ENCODE results near the gene RUSC1.

The RUSC1 gene

DNA sequence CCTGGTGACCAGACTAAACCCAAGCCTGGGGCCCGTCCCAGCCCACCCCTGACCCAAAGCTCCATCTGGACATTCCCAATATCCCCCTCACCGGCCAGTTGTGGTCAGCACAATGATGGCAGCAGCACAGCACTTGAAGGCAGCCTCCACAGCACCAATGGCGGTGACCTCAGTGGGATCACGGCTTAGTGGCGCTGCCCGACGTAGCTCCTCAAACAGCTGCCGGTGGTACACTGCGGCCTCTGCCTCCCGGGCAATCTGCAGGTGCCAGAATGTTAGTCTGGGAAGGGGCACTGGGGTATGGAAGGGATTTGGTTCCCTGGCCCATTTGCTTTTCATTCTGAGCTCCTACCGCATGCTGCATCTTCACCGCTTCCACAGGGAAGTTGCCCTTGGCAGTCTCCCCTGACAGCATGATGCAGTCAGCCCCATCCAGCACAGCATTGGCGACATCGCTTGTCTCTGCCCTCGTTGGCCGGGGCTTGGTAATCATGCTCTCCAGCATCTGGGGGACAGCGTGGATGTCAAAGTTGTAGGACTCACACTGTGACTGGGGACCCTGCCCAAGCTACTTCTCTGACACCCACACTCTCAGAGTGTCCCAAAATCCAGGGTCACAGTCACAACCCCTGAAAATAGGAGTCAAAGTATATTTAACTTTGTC is 27.5 kb upstream of the RUSC1 start:
- no peak overlapping the region for H3K4me3 ChIP-seq
- H3K36me3 ChIP-seq (ENCODE audit: insufficient read depth, low read length) = no peaks in the 10 kb centered on the region
- H3K9ac ChIP-seq (ENCODE audit: insufficient read length) = no peak overlapping the region
- DNase-seq (ENCODE audit: low read depth, low spot score) = no peak
- H3K9me3 ChIP-seq (ENCODE audit: low read depth, low read length) = no peaks in the 10 kb centered on the region
- no peak for TF ChIP-seq FOXP2 (optimal IDR thresholded peaks at IDR 0.05; ENCODE audit: control extremely low read depth, extremely low read length, insufficient read depth)
- TF ChIP-seq POLR2AphosphoS5 (IDR thresholded peaks at IDR 0.05; ENCODE audit: borderline replicate concordance, low read depth, low read length) = no peak
- TF ChIP-seq EZH2 (IDR thresholded peaks at IDR 0.05) = no peak
- H3K27ac ChIP-seq = no peak overlapping the region

DNA sequence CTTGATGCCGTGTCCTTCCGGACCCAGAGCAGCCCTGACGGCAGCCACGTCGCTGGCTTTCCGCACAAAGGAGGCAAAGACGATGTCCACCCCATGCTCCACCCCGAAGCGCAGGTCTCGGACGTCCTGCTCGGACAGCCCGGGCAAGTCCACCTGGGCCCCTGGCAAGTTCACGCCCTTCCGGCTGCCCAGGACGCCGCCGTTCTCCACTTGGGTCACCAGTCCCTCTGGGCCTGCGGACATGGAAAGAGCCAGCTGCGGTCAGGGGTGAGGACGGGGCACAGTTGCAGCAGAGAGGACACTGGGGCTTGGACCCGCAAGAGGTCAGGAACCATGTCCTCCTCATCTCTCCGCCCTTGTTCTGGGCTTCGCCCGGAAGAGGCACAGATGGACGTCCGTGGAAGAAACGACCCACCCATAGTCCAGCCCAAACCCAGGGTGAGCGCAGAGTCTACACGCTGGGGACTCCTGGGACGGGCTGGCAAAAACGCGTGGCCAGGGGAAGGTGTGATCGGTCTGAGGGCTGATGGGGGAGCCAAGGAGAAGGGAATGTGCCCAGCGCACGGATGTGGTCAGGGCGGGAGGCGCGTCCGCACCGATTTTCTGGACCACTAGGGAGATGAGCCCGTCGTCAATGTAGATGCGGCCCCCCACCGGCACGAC is 26.0 kb upstream of the RUSC1 start:
- Histone ChIP-seq H3K36me3 (ENCODE audit: insufficient read depth, low read length) (no peaks in the 10 kb centered on the region), H3K9me3 (ENCODE audit: low read depth, low read length) (no peaks in the 10 kb centered on the region), H3K9ac (ENCODE audit: insufficient read length) (no peak overlapping the region), H3K27ac (no peak overlapping the region), H3K4me3 (no peak overlapping the region)
- DNase-seq (ENCODE audit: low read depth, low spot score) = no peak
- no peak for TF ChIP-seq POLR2AphosphoS5 (IDR thresholded peaks at IDR 0.05; ENCODE audit: borderline replicate concordance, low read depth, low read length)
- TF ChIP-seq EZH2 (IDR thresholded peaks at IDR 0.05) = no peak
- no peak for TF ChIP-seq FOXP2 (optimal IDR thresholded peaks at IDR 0.05; ENCODE audit: control extremely low read depth, extremely low read length, insufficient read depth)

DNA sequence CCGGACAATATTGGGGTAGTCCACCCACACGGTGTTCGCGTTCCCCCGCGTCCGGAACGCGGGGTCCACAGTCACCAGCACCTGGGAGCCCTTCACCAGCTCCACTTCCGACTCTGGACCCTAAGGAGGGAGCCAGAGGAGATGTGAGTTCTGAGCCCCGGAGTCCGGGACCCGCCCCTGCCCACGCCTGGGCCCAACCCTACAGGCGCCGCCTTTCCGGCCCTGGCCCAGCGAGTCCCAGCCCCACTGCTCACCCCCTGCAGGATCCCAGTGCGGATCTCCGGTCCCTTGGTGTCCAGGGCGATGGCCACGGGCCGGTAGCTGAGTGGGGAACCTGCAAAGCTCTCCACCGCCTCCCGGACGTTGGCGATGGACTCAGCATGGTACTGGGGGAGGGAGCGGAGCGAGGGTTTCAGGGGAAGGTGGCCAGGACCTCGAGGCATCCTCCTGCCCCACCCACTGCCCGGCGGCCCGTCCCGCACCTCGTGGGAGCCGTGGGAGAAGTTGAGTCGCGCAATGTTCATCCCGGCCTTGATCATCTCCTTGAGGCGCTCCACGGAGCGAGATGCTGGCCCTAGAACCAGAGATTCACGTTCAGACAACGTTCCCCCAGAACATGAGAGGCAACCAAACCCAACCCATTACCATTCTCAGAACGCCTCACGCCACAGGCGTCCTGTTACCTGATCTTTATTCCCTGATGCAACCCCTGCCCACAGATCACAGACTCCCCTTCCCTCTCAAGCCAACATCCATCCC is 25.3 kb upstream of the RUSC1 start:
- Histone ChIP-seq H3K9me3 (ENCODE audit: low read depth, low read length) (no peaks in the 10 kb centered on the region), H3K4me3 (no peak overlapping the region), H3K9ac (ENCODE audit: insufficient read length) (no peak overlapping the region), H3K36me3 (ENCODE audit: insufficient read depth, low read length) (no peaks in the 10 kb centered on the region), H3K27ac (no peak overlapping the region)
- TF ChIP-seq FOXP2 (optimal IDR thresholded peaks at IDR 0.05; ENCODE audit: control extremely low read depth, extremely low read length, insufficient read depth) (no peak), EZH2 (IDR thresholded peaks at IDR 0.05) (no peak), POLR2AphosphoS5 (IDR thresholded peaks at IDR 0.05; ENCODE audit: borderline replicate concordance, low read depth, low read length) (no peak)
- DNase-seq (ENCODE audit: low read depth, low spot score) = no peak

DNA sequence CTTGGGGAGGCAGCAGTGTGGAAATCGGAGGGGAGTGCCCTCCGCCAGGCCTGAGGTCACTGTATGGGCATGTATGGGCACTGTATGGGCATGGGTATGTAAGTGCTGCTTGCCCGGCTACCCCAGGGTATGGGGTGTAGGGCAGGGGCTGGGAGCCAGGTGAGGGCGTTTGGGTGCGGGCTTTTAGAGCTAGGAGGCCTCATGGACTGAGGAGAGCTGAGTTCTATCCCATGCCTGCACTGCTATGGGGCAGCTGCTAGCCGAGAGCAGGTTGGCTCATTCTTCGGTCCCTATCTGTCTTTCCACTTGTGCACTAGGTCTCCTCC is 24.8 kb upstream of the RUSC1 start:
- H3K9me3 ChIP-seq (ENCODE audit: low read depth, low read length) = no peaks in the 10 kb centered on the region
- no peaks in the 10 kb centered on the region for H3K36me3 ChIP-seq (ENCODE audit: insufficient read depth, low read length)
- no peak for DNase-seq (ENCODE audit: low read depth, low spot score)
- TF ChIP-seq FOXP2 (optimal IDR thresholded peaks at IDR 0.05; ENCODE audit: control extremely low read depth, extremely low read length, insufficient read depth) (no peak), EZH2 (IDR thresholded peaks at IDR 0.05) (no peak), POLR2AphosphoS5 (IDR thresholded peaks at IDR 0.05; ENCODE audit: borderline replicate concordance, low read depth, low read length) (no peak)
- H3K9ac ChIP-seq (ENCODE audit: insufficient read length) = no peak overlapping the region
- no peak overlapping the region for H3K4me3 ChIP-seq
- no peak overlapping the region for H3K27ac ChIP-seq

DNA sequence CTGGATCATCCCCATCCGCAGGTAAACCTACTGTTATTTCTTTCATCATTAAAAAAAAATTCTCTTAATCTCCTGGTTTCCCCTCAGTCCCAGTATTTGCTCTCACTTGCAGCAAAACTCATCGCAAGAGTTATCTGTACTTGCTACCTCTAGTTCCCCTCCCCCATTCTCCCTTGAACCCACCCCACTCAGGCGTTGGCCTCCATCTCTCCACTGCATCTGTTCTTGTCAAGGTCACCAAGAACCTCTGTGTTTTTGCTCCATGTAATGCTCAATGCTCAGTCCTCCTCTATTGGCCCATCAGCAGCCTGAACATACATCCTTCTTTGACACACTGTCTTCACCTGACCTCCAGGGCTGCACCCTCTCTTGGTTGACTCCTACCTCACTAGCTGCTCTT is 24.0 kb upstream of the RUSC1 start:
- no peak overlapping the region for H3K27ac ChIP-seq
- no peak overlapping the region for H3K9ac ChIP-seq (ENCODE audit: insufficient read length)
- no peaks in the 10 kb centered on the region for H3K36me3 ChIP-seq (ENCODE audit: insufficient read depth, low read length)
- no peak for DNase-seq (ENCODE audit: low read depth, low spot score)
- no peaks in the 10 kb centered on the region for H3K9me3 ChIP-seq (ENCODE audit: low read depth, low read length)
- TF ChIP-seq EZH2 (IDR thresholded peaks at IDR 0.05) (no peak), FOXP2 (optimal IDR thresholded peaks at IDR 0.05; ENCODE audit: control extremely low read depth, extremely low read length, insufficient read depth) (no peak), POLR2AphosphoS5 (IDR thresholded peaks at IDR 0.05; ENCODE audit: borderline replicate concordance, low read depth, low read length) (no peak)
- H3K4me3 ChIP-seq = no peak overlapping the region

DNA sequence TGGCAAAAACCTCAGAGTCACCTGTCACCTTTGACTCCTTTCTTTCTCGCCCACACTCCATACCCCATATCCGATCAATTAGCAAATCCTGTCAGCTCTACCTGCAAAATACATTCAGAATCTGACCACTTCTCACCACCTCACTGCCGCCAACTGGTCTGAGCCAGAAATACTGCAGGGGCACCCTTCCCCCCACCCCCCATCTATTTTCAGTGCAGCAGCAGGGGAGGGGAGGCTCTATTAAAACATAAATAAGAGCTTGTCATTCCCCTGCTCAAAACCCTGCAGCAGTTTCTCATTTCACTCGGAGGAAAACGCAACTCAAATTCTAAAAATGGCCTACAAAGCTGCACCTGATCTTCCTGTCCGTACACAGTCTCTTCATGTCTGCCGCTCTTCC is 23.3 kb upstream of the RUSC1 start:
- no peak overlapping the region for H3K27ac ChIP-seq
- DNase-seq (ENCODE audit: low read depth, low spot score) = no peak

GRCh38 chr1:155300024-155300423 is 20.7 kb upstream of the RUSC1 start:
- DNase-seq (ENCODE audit: low read depth, low spot score) = no peak
- no peak overlapping the region for H3K27ac ChIP-seq
- H3K9me3 ChIP-seq (ENCODE audit: low read depth, low read length) = no peaks in the 10 kb centered on the region
- no peaks in the 10 kb centered on the region for H3K36me3 ChIP-seq (ENCODE audit: insufficient read depth, low read length)
- no peak overlapping the region for H3K9ac ChIP-seq (ENCODE audit: insufficient read length)
- no peak for TF ChIP-seq EZH2 (IDR thresholded peaks at IDR 0.05)
- TF ChIP-seq FOXP2 (optimal IDR thresholded peaks at IDR 0.05; ENCODE audit: control extremely low read depth, extremely low read length, insufficient read depth) = no peak
- TF ChIP-seq POLR2AphosphoS5 (IDR thresholded peaks at IDR 0.05; ENCODE audit: borderline replicate concordance, low read depth, low read length) = no peak
- H3K4me3 ChIP-seq = no peak overlapping the region

More for the DNA sequence above, 23.3 kb upstream of the RUSC1 start:
- no peak overlapping the region for H3K9ac ChIP-seq (ENCODE audit: insufficient read length)
- TF ChIP-seq POLR2AphosphoS5 (IDR thresholded peaks at IDR 0.05; ENCODE audit: borderline replicate concordance, low read depth, low read length) = no peak
- no peak for TF ChIP-seq FOXP2 (optimal IDR thresholded peaks at IDR 0.05; ENCODE audit: control extremely low read depth, extremely low read length, insufficient read depth)
- H3K36me3 ChIP-seq (ENCODE audit: insufficient read depth, low read length) = no peaks in the 10 kb centered on the region
- H3K4me3 ChIP-seq = no peak overlapping the region
- no peaks in the 10 kb centered on the region for H3K9me3 ChIP-seq (ENCODE audit: low read depth, low read length)

DNA sequence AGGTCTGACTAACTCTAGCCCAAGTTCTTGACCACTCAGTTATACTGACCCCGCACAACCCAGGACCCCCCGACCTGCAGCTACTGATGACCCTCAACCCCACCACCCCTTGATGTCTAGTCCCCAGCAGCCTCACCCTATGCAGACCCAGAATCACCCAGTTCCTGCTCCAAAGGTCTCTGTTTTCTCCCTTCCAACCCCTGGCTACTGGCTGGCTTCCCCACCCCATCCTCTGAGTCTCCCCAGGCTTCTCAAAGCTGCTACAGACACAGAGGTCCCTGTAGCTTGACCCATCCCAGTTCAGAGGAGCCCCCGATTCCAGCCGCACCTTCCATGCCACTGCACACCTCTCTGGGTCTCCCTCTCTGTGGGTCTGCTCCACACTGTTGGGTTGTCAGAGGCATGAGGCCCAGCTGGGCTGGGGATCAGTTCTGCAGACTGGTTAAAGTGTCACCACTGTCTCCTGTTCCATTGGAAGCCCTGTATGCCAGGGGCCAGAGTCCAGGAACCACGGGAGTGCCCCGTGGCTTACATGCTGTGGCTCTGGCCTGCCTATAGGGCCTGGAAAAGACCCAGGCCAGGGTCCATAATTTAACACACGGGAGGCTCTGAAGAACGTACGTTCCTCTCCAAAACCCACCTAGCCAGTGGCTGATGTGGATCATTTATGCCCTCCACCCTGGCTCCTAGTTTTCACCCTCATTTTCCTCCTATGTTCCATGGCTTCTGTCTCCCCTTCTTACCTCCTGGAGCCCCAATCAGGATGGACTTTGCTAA is 20.0 kb upstream of the RUSC1 start:
- H3K9ac ChIP-seq (ENCODE audit: insufficient read length) = no peak overlapping the region
- TF ChIP-seq POLR2AphosphoS5 (IDR thresholded peaks at IDR 0.05; ENCODE audit: borderline replicate concordance, low read depth, low read length) = no peak
- TF ChIP-seq FOXP2 (optimal IDR thresholded peaks at IDR 0.05; ENCODE audit: control extremely low read depth, extremely low read length, insufficient read depth) = no peak
- no peak for TF ChIP-seq EZH2 (IDR thresholded peaks at IDR 0.05)

More for the DNA sequence above, 20.0 kb upstream of the RUSC1 start:
- DNase-seq (ENCODE audit: low read depth, low spot score) = no peak
- Histone ChIP-seq H3K27ac (no peak overlapping the region), H3K9me3 (ENCODE audit: low read depth, low read length) (no peaks in the 10 kb centered on the region), H3K4me3 (no peak overlapping the region), H3K36me3 (ENCODE audit: insufficient read depth, low read length) (no peaks in the 10 kb centered on the region)

Measured in SK-N-MC (cell line).